GM19372 (cell line): ENCODE results near the gene HNRNPF.
"Not testable (repeated sequence)": the region's sequence is repeated elsewhere in the genome, so short reads cannot be mapped to it uniquely, and the experiment has no call there.

Source experiments
- ATAC-seq: cut with Tn5 transposase; IDR thresholded peaks from one replicate; pipeline ENCODE4 v1.9.1; 2021; ENCODE audit warnings: mild to moderate bottlenecking, low read depth, moderate library complexity; ENCODE audit not compliant: unreplicated experiment

Gene HNRNPF

GRCh38 chr10:43399320-43400310, 9.4 kb downstream of the HNRNPF start:
- ATAC-seq = no peak

- ATAC-seq = no peak
Measured at GRCh38 chr10:43398939-43399319, 10.1 kb downstream of the HNRNPF start.

- ATAC-seq = peak; percentile 77
Measured at GRCh38 chr10:43396928-43397624, 11.9 kb downstream of the HNRNPF start.

- ATAC-seq = peak; percentile 46
Measured at GRCh38 chr10:43396061-43396927, 12.7 kb downstream of the HNRNPF start.

GRCh38 chr10:43395571-43396060, 13.4 kb downstream of the HNRNPF start:
- no peak for ATAC-seq

- ATAC-seq = no peak
Measured at GRCh38 chr10:43394868-43395267, 14.1 kb downstream of the HNRNPF start.

DNA sequence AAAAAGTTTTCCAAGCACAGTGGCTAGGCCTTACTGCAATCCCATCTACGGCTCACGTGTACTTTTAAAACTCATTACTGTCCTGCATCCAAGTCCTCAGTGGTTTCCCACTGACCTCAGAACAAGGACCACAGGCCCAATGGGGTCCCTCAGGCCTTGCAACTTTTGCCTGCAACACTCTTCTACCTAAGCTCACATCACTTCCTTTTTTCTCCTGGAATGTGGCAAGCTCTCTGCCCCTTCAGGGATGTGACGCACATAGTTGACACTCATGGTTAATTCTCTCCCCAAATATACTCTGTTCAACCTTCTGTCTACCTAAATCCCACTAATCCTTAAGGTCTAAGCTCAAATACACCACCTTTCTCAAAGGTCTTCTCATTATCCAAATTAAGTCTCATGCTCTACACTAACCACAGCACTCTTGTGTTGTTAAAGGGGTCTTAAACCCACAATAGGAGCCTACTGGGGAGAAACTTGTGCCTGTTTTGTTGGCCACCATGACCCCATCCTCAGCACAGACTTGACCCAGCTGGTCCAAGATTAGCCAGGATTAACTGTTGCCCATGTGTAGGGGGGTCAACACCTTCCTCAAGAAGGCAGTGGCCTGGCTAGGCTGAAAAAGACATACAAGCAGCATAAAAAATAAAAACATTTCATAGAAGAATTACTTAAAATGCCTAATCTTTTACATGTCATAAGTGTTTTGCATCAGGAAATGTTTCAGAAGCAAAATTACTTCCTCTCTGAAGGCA, 15.2 kb downstream of the HNRNPF start:
- ATAC-seq = no peak

- not testable (repeated sequence) for ATAC-seq
Measured at GRCh38 chr10:43393186-43393585, 15.8 kb downstream of the HNRNPF start.

- no peak for ATAC-seq
Measured at GRCh38 chr10:43392748-43393147, 16.2 kb downstream of the HNRNPF start.

DNA sequence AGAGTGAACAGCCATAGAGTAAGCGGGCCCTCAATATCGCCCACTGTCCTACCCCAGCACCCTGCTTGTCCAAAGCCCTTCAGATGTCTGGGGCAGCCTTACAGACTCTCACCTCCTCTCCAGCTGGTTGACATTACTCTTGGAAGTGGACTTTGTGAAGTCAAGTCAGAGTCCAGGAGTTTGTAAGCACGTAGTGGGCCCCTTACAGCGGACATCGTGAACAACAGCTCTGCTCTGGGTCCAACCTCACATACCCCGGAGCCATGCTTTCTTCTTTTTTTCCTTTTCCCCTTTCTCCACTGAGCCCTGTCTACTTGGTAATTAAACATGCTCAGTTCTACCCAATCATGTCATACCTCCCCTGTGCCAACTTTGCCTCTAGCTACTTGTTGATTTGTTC, 17.5 kb downstream of the HNRNPF start:
- ATAC-seq = no peak

- ATAC-seq = no peak
Measured at GRCh38 chr10:43390759-43391158, 18.2 kb downstream of the HNRNPF start.

- no peak for ATAC-seq
Measured at GRCh38 chr10:43390333-43390732, 18.7 kb downstream of the HNRNPF start.

- no peak for ATAC-seq
Measured at GRCh38 chr10:43389867-43390266, 19.1 kb downstream of the HNRNPF start.

GRCh38 chr10:43387678-43388032, 21.3 kb downstream of the HNRNPF start:
- ATAC-seq = no peak

DNA sequence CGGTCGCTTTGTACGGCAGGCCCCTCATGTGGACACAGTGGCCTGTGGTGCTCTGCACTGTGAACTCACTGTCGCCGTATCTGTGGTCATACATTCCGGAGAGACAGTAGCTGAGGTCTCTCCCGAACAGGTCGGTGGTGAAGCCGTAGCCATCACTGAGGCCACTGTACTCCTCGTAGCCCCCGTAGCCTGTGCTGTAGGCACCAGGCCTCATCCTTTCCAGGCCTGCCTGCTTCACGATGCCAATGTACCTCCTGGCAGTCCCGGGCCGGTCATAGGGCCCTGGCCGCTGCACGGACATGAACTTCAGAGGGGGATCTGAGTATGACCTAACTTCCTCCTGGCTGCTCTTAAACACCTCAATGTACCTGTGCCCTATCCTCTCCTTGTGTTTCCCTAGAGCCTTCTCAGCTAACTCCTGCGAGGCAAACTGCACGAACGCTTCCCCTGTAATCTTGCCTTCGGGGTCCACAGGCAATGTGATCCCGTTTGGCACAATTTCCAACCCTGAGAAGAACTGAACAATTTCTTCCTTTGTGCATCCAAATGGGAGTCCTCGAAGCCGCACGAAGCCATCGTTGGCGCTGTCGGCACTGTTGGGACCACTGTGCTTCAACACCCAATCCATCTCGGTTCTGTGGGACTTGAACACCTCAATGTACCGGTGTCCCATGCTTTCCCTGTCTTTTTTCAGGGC, 21.9 kb downstream of the HNRNPF start:
- ATAC-seq = no peak

DNA sequence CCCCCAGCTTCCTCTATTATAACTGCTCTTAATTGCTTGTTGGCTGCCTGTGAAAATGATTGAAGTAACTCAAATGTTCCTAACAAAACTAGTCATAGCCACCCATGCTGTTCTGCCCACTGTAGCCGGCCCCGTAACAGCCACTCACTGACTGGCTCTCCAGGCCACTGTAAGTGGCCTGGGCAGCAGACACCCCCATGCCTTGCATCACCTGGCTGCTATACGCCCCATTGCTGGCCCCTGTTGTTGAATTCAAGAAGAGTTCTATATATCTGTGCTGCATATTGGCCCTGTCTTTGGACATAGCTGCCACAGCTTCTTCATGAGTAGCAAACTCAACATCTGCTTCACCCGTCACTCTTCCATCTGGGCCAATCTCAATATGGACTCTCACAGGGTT, 22.4 kb downstream of the HNRNPF start:
- no peak for ATAC-seq

- no peak for ATAC-seq
Measured at GRCh38 chr10:43385412-43386004, 23.5 kb downstream of the HNRNPF start.

GRCh38 chr10:43384252-43385221, 24.4 kb downstream of the HNRNPF start:
- no peak for ATAC-seq
